Heart left ventricle (tissue), 16 donors: Measurements from ENCODE around the gene RRBP1. TPM values are rescaled to one million over a fixed set of nuclear protein-coding genes. Genes with fewer than 3 reads are reported as not detected.

Experiments
- ATAC-seq, 4 donors: fragments of 200-7000 bp; cut with Tn5 transposase; one replicate each; pipeline ENCODE4 v1.9.1; 2020 to 2022; ENCODE audit warnings: moderate library complexity in 4 of 4, mild to moderate bottlenecking in 3 of 4, moderate number of reproducible peaks in 1 of 4
- DNase-seq, 5 donors: peaks; one replicate each; pipeline ENCODE4 v3.0.0-alpha.2; 2020
- H3K27ac ChIP-seq, 12 donors: fragments of 200-600 bp; sonication (generic) in 4 of 12; one replicate each; pipeline versions ENCODE4 v1.5.0 to v1.8.0; 2016 to 2022; ENCODE audit warnings: mild to moderate bottlenecking in 2 of 12
- H3K27me3 ChIP-seq, 9 donors: fragments of 200-600 bp; sonication (generic) in 2 of 9; one replicate each; pipeline versions ENCODE4 v1.5.1 to v1.8.0; 2016 to 2022; ENCODE audit warnings: mild to moderate bottlenecking in 3 of 9
- H3K36me3 ChIP-seq, 9 donors: fragments of 200-600 bp; sonication (generic) in 2 of 9; one replicate each; pipeline versions ENCODE4 v1.5.0 to v1.8.0; 2018 to 2022; ENCODE audit warnings: mild to moderate bottlenecking in 2 of 9
- H3K4me1 ChIP-seq, 12 donors: fragments of 200-600 bp; sonication (generic) in 4 of 12; one replicate each; pipeline versions ENCODE4 v1.5.0 to v1.8.0; 2016 to 2022; ENCODE audit warnings: mild to moderate bottlenecking in 3 of 12
- H3K4me3 ChIP-seq, 12 donors: fragments of 200-600 bp; sonication (generic) in 4 of 12; one replicate each; pipeline versions ENCODE4 v1.5.0 to v1.8.0; 2017 to 2022; ENCODE audit warnings: mild to moderate bottlenecking in 9 of 12, moderate library complexity in 4 of 12
- H3K9me3 ChIP-seq, 12 donors: fragments of 200-600 bp; sonication (generic) in 4 of 12; one replicate each; pipeline versions ENCODE4 v1.5.0 to v1.8.0; 2016 to 2022; ENCODE audit warnings: mild to moderate bottlenecking in 1 of 12
- CTCF ChIP-seq, 12 donors: fragments of 200-600 bp; sonication (generic) in 4 of 12; IDR thresholded peaks; one replicate each; pipeline versions ENCODE4 v1.5.0 to v1.8.0; 2018 to 2022; ENCODE audit warnings: antibody characterized with exemption in 12 of 12, mild to moderate bottlenecking in 5 of 12
- POLR2A ChIP-seq, 2 donors: fragments of 450-650 bp; IDR thresholded peaks; one replicate each; pipeline ENCODE4 v1.6.1; 2017; ENCODE audit warnings: antibody characterized with exemption in 2 of 2, mild to moderate bottlenecking in 2 of 2, moderate library complexity in 2 of 2
- WGBS, 4 donors: extraction: QIAGEN DNeasy Blood & Tissue Kit in 2 of 4; methylation state at CpG; one replicate each; pipeline versions ENCODE4 v1.1.5 to v1.1.7; 2013 to 2018; 5-methylcytosine and 5-hydroxymethylcytosine counted together
- intact Hi-C, 10 donors: fragments of 100-400 bp; cut with DNase I; formaldehyde crosslinking; loops; one replicate each; pipeline versions ENCODE4 v1.11.1 to v1.14.2; 2022
- polyA plus RNA-seq, 2 donors: library from polyadenylated mRNA; stranded (reverse); fragments of 200-250 nt; gene quantifications; one replicate each; pipeline ENCODE4 v1.2.3, GENCODE V29; 2013
- total RNA-seq, 9 donors: library from RNA; depleted of rRNA in 2 of 9; stranded (reverse); fragments of >200 nt in 2 of 9; fragmentation: NEBNext Ultra II Directional in 3 of 9; extraction: Animal tissue kit (Norgen Biotek cat#: 25700) in 3 of 9; gene quantifications; one replicate each; pipeline versions ENCODE4 v1.1.0 to v1.2.4, GENCODE V29; 2016 to 2023
- donor health status: ischemic (EF 13 %, LVEDD 7.1; RV severe dilation, severe dysfunction).
- donor health status: healthy with polysubstance abuse.
- donor health status: DM: no; HTN: yes; CAD: no.
- donor health status: DM: no; HTN: no; CAD: no.
- donor health status: ischemic (EF 25% LVEDD 6.9; RV normal size, moderate dysfunction).
- donor health status: ischemic (EF 25% LVEDD 5.7; RV mildly dilated, moderate dysfunction).
- donor health status: healthy.
- donor health status: DM: yes; HTN: yes; CAD: no.
- donor health status: ischemic (EF 35%, LVEDD 5.7; RV mildly dilated, moderate dysfunction).
- donor health status: nonischemic (EF 11% LVEDD 7.7; RV severe dilation, severe dysfunction).
- donor health status: DM: yes; HTN: yes; CAD: no.
- donor health status: PGD.
- donor health status: ischemic (EF 29% LVEDD 5.4; RV normal size, mild dysfunction).
- donor health status: nonischemic (EF 23%, LVEDD 6.1; RV moderate dilation, normal function).

Gene RRBP1
- total and polyA plus RNA-seq, 11 donors: 24.9 to 91.3 (median 40.0) TPM

- Histone ChIP-seq H3K36me3 (peaks cover 0 to 94% (median 70%) of the 10 kb centered on the region in 9 donors), H3K4me3 (no peak overlapping the region), H3K27me3 (no peaks in the 10 kb centered on the region), H3K4me1 (peaks cover 0 to 45% (median 22%) of the 10 kb centered on the region in 12 donors), H3K27ac (no peak overlapping the region), H3K9me3 (no peaks in the 10 kb centered on the region)
- TF ChIP-seq CTCF (IDR thresholded peaks at IDR 0.05) (peak in 1 of 12 donors; percentile 36), POLR2A (IDR thresholded peaks at IDR 0.05) (no peak)
- WGBS, 4 donors: 85 to 90% (median 88%) methylated on average over 18 to 20 of the region's 20 CpGs
- intact Hi-C loops: loop anchor here (1.0 to 2.0 kb wide), 4 partner anchors 79 to 114 kb away; no protein-coding TSS in a partner anchor
- ATAC-seq (no peak), DNase-seq (peak in 2 of 5 donors; percentile 15 to 61)
Observed at GRCh38 chr20:17617868-17618672, 64.0 kb downstream of the RRBP1 start.

GRCh38 chr20:17617212-17617867 lies 64.7 kb downstream of the RRBP1 start:
- Histone ChIP-seq H3K4me1 (peaks cover 0 to 52% (median 28%) of the 10 kb centered on the region in 12 donors), H3K36me3 (peaks cover 0 to 89% (median 64%) of the 10 kb centered on the region in 9 donors)

GRCh38 chr20:17616480-17617211 lies 65.4 kb downstream of the RRBP1 start:
- no peak for TF ChIP-seq CTCF (IDR thresholded peaks at IDR 0.05)
- TF ChIP-seq POLR2A (IDR thresholded peaks at IDR 0.05): no peak
- Histone ChIP-seq H3K9me3 (no peaks in the 10 kb centered on the region), H3K4me3 (no peak overlapping the region), H3K27ac (peak overlapping the region in 1 of 12 donors; percentile 4), H3K4me1 (peaks cover 0 to 59% (median 35%) of the 10 kb centered on the region in 12 donors), H3K27me3 (no peaks in the 10 kb centered on the region), H3K36me3 (peaks cover 0 to 82% (median 57%) of the 10 kb centered on the region in 9 donors)
- DNase-seq: peak in 2 of 5 donors; percentile 18 to 54
- intact Hi-C loops: loop anchor here in 9 of 10 donors (1.0 to 2.0 kb wide), 4 partner anchors 78 to 112 kb away; no protein-coding TSS in a partner anchor
- 83 to 90% (median 87%) methylated on average over 14 to 22 of the region's 22 CpGs for WGBS, 4 donors
- no peak for ATAC-seq

More at GRCh38 chr20:17617212-17617867, 64.7 kb downstream of the RRBP1 start:
- Histone ChIP-seq H3K27me3 (no peaks in the 10 kb centered on the region), H3K9me3 (no peaks in the 10 kb centered on the region), H3K4me3 (no peak overlapping the region), H3K27ac (peak overlapping the region in 1 of 12 donors; percentile 4)
- TF ChIP-seq CTCF (IDR thresholded peaks at IDR 0.05): peak; percentile 57 to 88 (median 74)
- TF ChIP-seq POLR2A (IDR thresholded peaks at IDR 0.05): no peak
- ATAC-seq (peak; percentile 45 to 63 (median 49)), DNase-seq (peak in 3 of 5 donors; percentile 66 to 73 (median 67))
- intact Hi-C loops: loop anchor here in 9 of 10 donors (1.0 to 2.0 kb wide), 4 partner anchors 79 to 113 kb away; no protein-coding TSS in a partner anchor
- WGBS, 4 donors: 61 to 68% (median 66%) methylated on average over 11 to 15 of the region's 15 CpGs
